ENCODE data around the gene NOTO.
A peak's percentile ranks its signal among the peaks of the same experiment; 100 is the strongest.

The NOTO gene

GRCh38 chr2:73249636-73250035 lies 47.3 kb downstream of the NOTO start:
- no peaks in the 10 kb centered on the region for H3K9me3 ChIP-seq
- no peak overlapping the region for H3K9ac ChIP-seq
- H3K4me3 ChIP-seq: no peak overlapping the region
- no peak overlapping the region for H3K27ac ChIP-seq
- H3K27me3 ChIP-seq: no peaks in the 10 kb centered on the region
- peaks cover 1% of the 10 kb centered on the region; the same call in 1 of the 2 replicates for H3K4me1 ChIP-seq
- peaks cover 100% of the 10 kb centered on the region for H3K36me3 ChIP-seq
- TF ChIP-seq Cebpa-rat (IDR thresholded peaks at IDR 0.05): no peak
- H3K4me2 ChIP-seq: no peak overlapping the region
- peaks cover 98% of the 10 kb centered on the region for H4K20me1 ChIP-seq

GRCh38 chr2:73250872-73251846 lies 48.8 kb downstream of the NOTO start:
- Histone ChIP-seq H3K9me3 (no peaks in the 10 kb centered on the region), H3K4me2 (no peak overlapping the region), H3K4me1 (peaks cover 11% of the 10 kb centered on the region), H3K27me3 (no peaks in the 10 kb centered on the region), H3K4me3 (no peak overlapping the region), H3K36me3 (peaks cover 100% of the 10 kb centered on the region), H4K20me1 (peaks cover 98% of the 10 kb centered on the region), H3K9ac (no peak overlapping the region), H3K27ac (no peak overlapping the region)
- TF ChIP-seq Cebpa-rat (IDR thresholded peaks at IDR 0.05): no peak

- Histone ChIP-seq H3K9ac (no peak overlapping the region), H3K4me1 (peaks cover 11% of the 10 kb centered on the region), H3K4me2 (no peak overlapping the region), H4K20me1 (peaks cover 98% of the 10 kb centered on the region), H3K4me3 (no peak overlapping the region), H3K36me3 (peaks cover 100% of the 10 kb centered on the region), H3K27me3 (no peaks in the 10 kb centered on the region), H3K9me3 (no peaks in the 10 kb centered on the region), H3K27ac (no peak overlapping the region)
- TF ChIP-seq Cebpa-rat (IDR thresholded peaks at IDR 0.05): no peak
Observed at GRCh38 chr2:73252238-73253027, 50.1 kb downstream of the NOTO start.

GRCh38 chr2:73253400-73253799 lies 51.0 kb downstream of the NOTO start:
- H3K27ac ChIP-seq: no peak overlapping the region
- no peak overlapping the region for H3K9ac ChIP-seq
- TF ChIP-seq Cebpa-rat (IDR thresholded peaks at IDR 0.05): no peak

DNA sequence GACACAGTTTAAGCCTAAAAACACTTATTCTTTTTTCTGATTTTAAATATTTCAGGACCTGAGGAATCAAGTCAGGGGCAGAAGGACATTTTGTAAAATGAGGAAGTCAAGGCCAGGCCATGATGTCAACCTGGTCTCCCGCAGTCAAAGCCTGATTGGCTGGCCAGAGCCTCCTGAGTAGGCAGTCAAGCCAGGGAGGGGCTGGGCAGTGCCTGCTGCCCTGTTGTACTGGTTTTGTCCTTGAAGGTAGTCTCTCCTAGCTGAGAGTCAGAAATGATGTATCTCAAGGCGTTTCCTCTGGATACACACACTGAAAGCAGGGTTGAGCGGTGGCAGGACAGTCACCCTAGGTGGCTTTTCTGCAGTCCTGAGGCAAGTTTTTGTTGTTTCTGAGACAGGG lies 51.5 kb downstream of the NOTO start:
- H3K4me1 ChIP-seq: peaks cover 21% of the 10 kb centered on the region
- peaks cover 98% of the 10 kb centered on the region for H4K20me1 ChIP-seq
- H3K4me2 ChIP-seq: no peak overlapping the region
- no peak for TF ChIP-seq Cebpa-rat (IDR thresholded peaks at IDR 0.05)
- no peaks in the 10 kb centered on the region for H3K9me3 ChIP-seq
- H3K36me3 ChIP-seq: peaks cover 100% of the 10 kb centered on the region
- no peaks in the 10 kb centered on the region for H3K27me3 ChIP-seq
- no peak overlapping the region for H3K9ac ChIP-seq
- H3K4me3 ChIP-seq: no peak overlapping the region
- H3K27ac ChIP-seq: no peak overlapping the region

More at GRCh38 chr2:73253400-73253799, 51.0 kb downstream of the NOTO start:
- Histone ChIP-seq H3K36me3 (peaks cover 100% of the 10 kb centered on the region), H3K4me2 (no peak overlapping the region), H3K9me3 (no peaks in the 10 kb centered on the region), H3K27me3 (no peaks in the 10 kb centered on the region), H3K4me1 (peaks cover 20% of the 10 kb centered on the region), H4K20me1 (peaks cover 98% of the 10 kb centered on the region), H3K4me3 (no peak overlapping the region)

DNA sequence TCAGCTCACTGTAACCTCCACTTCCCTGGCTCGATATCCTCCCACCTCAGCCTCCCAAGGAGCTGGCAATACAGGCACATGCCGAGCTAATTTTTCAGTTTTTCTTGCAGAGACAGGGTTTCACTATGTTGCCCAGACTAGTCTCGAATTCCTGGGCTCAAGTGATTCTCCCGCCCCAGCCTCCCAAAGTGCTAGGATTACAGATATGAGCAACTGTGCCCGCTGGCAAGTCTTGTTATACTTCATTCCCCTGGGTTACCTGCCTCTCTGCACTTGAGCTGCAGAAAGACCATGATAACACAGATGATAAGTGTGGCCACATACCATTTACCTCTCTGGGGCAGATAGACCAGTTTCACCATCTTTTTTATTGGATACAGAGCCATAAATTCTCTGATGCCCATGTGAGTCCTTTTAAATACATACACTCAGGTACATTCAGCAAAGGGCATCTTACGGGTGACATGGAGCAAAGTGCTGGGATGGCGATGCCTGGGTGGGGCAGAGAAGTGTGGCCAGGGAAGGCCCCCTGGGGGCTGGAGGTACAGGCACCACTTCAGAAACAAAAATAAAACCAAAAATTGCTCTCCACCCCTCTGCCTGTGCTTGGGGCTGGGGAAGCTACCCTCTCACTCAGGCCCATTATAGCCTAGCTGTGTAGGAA lies 52.1 kb downstream of the NOTO start:
- Histone ChIP-seq H3K4me1 (peaks cover 21% of the 10 kb centered on the region), H3K27ac (no peak overlapping the region), H3K4me2 (peak overlapping the region; percentile 13; the same call in 1 of the 2 replicates), H3K9me3 (no peaks in the 10 kb centered on the region), H3K4me3 (no peak overlapping the region), H3K9ac (no peak overlapping the region), H3K27me3 (no peaks in the 10 kb centered on the region), H4K20me1 (peaks cover 96% of the 10 kb centered on the region), H3K36me3 (peaks cover 100% of the 10 kb centered on the region)
- no peak for TF ChIP-seq Cebpa-rat (IDR thresholded peaks at IDR 0.05)

- Histone ChIP-seq H3K4me1 (peaks cover 21% of the 10 kb centered on the region), H3K27ac (peak overlapping the region; percentile 10), H3K4me3 (no peak overlapping the region), H3K4me2 (peak overlapping the region; percentile 13; the same call in 1 of the 2 replicates), H3K9me3 (no peaks in the 10 kb centered on the region), H3K27me3 (no peaks in the 10 kb centered on the region), H3K36me3 (peaks cover 100% of the 10 kb centered on the region), H4K20me1 (peaks cover 96% of the 10 kb centered on the region), H3K9ac (no peak overlapping the region)
- no peak for TF ChIP-seq Cebpa-rat (IDR thresholded peaks at IDR 0.05)
Observed at GRCh38 chr2:73255007-73255644, 52.8 kb downstream of the NOTO start.

DNA sequence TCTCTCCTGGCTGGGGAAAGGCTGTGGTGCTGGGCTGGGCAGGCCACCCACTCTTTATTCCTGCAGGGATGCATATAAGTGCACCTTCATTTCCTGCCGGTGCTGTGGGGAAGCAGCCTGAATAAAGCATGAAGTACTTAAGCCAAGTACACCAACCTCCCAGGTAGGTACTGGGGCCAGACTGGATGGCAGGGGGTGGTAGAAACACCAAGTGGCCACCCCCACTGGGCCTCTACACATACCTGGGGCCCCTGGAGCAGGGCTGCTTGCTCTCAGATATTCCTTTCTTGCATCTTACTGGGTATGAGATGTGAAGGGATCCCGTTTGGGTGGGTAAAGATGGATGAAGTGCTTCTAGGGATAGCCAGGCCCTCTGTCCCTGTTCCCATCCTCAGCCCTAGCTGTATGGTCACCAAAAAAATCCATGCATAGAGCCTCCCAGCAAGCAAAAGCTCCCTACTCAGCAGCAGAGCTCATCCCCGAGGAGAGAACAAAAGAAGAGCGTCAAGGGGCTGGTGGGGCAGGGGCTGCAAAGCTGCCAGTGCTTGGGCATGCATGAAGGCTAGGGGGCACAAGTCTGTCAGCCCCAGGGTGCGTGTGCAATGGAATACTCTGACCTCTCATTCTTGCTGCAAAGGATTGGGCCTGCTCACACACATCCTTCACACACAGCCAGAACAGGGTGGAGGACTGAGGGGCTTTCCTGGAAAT lies 53.7 kb downstream of the NOTO start:
- Histone ChIP-seq H3K36me3 (peaks cover 100% of the 10 kb centered on the region), H3K27me3 (no peaks in the 10 kb centered on the region), H4K20me1 (peaks cover 94% of the 10 kb centered on the region), H3K4me2 (no peak overlapping the region), H3K9ac (no peak overlapping the region), H3K27ac (no peak overlapping the region), H3K9me3 (no peaks in the 10 kb centered on the region), H3K4me1 (peaks cover 25% of the 10 kb centered on the region), H3K4me3 (no peak overlapping the region)
- TF ChIP-seq Cebpa-rat (IDR thresholded peaks at IDR 0.05): no peak

DNA sequence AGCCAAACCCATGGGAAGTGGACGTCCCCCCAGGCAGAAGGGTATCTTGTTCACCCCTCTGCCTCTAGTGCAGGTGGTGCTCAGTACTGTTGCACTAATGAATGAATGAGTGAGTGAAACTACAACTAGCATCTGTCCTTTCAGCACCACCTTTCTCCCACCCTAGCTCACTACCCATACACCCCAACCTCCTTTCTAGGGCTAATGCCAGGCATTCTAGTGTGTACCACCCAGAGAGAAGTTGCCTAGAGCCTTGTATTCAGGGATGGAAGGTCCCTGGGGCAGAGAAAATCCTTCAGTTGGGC lies 54.2 kb downstream of the NOTO start:
- Histone ChIP-seq H4K20me1 (peaks cover 96% of the 10 kb centered on the region), H3K9ac (no peak overlapping the region), H3K4me2 (no peak overlapping the region), H3K27me3 (no peaks in the 10 kb centered on the region), H3K27ac (no peak overlapping the region), H3K4me1 (peaks cover 25% of the 10 kb centered on the region), H3K36me3 (peaks cover 100% of the 10 kb centered on the region), H3K9me3 (no peaks in the 10 kb centered on the region), H3K4me3 (no peak overlapping the region)
- TF ChIP-seq Cebpa-rat (IDR thresholded peaks at IDR 0.05): no peak

Measured in BLaER1 (cell line).